HG03196 (cell line): ENCODE results near the gene FCN2.
"Not testable (repeated sequence)": the region's sequence is repeated elsewhere in the genome, so short reads cannot be mapped to it uniquely, and the experiment has no call there.

Experiments
- ATAC-seq: cut with Tn5 transposase; IDR thresholded peaks from one replicate; pipeline ENCODE4 v1.9.1; 2021; ENCODE audit not compliant: unreplicated experiment

The FCN2 gene

DNA sequence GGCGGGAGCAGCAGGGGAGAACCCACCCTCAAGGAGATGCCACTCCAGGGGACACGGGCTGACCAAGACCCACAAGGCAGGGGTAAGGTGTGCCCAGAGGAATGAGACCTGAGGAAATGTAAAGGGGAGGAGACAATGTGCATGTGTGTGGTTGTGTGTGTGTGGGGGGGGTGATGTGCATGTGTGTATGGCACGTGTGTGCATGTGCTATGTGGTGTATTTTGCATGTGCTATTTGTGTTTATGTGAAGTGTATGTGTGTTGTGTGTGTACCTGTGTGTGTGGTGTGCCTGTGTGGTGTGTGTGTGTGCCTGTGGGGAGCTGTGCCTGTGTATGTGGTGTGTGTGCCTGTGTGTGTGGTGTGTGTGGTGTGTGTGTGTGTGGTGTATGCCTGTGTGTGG is 33.5 kb upstream of the FCN2 start:
- ATAC-seq, result no peak

DNA sequence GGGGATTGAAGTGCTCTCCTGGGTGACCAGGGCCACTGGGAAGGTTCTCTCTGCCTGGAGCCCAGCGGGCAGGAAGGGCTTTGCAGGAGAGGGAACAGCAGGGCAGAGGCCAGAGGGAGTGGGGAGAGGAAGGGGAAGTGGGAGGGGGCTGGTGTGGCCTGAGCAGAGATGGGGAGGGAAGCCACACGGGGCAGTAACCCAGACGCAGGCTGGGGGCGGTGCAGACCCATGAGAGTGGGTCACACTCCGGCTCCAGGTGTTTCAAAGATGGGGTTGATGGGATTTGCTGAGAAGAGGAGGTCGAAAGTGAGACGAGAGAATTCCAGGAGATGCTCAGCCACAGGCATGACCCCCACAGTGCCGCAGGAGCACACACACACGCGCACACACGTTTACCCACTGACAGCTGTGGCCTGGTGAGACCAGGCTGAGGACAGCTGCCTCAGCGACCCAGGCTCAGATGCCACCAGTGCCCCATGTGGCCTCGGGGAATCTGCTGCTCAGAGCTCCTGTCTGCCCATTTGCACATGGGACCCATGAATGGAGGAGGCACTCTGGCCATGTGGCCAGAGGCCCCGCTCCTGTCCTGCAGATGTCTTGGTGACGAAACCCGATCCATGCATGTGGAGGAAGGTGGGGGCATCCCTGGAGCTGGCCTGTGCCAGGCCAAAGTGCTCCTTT is 32.7 kb upstream of the FCN2 start:
- ATAC-seq, result no peak

DNA sequence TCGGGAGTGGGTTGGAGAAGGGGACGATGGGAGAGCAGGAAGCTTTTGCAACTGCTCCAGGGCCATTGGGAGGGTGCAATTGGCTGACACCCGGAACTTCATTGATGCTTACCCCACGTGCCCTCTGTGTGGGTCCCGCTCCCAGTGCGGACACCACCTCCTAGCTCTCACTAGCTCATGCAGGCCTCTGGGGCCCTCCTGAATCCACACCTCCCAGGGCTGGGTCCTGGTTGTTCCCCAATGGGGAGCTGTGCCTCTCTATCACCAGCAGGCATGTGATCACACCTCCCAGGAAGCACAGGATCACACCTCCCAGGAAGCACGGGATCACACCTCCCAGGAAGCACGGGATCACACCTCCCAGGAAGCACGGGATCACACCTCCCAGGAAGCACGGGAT is 32.1 kb upstream of the FCN2 start:
- no peak for ATAC-seq

DNA sequence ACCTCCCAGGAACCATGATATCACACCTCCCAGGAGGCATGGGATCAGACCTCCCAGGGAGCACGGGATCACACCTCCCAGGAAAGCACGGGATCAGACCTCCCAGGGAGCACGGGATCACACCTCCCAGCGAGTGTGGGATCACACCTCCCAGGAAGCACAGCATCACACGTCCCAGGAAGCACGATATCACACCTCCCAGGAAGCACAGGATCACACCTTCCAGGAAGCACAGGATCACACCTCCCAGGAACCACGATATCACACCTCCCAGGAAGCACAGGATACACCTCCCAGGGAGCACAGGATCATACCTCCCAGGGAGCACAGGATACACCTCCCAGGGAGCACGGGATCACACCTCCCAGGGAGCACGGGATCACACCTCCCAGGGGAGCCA is 30.0 kb upstream of the FCN2 start:
- ATAC-seq, result no peak

DNA sequence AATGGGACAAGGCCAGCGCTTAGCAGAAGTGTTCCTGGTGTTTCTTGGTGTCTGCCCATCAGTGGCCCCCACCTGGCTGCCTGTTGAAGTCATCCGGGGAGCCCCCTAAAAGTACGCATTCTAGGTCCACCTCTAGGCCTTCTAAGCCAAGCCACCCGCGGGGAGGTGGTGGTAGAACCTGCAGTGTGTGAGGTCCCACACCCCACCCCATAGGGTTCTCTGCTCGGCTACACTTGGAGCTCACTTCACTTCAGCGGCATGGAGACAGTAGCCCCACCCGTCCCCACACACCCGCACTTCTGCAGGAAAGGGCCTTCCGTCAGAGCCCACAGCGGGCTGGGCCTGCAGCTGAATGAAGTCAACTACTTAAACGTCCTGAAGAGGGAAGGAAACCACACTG is 29.6 kb upstream of the FCN2 start:
- ATAC-seq, result no peak

DNA sequence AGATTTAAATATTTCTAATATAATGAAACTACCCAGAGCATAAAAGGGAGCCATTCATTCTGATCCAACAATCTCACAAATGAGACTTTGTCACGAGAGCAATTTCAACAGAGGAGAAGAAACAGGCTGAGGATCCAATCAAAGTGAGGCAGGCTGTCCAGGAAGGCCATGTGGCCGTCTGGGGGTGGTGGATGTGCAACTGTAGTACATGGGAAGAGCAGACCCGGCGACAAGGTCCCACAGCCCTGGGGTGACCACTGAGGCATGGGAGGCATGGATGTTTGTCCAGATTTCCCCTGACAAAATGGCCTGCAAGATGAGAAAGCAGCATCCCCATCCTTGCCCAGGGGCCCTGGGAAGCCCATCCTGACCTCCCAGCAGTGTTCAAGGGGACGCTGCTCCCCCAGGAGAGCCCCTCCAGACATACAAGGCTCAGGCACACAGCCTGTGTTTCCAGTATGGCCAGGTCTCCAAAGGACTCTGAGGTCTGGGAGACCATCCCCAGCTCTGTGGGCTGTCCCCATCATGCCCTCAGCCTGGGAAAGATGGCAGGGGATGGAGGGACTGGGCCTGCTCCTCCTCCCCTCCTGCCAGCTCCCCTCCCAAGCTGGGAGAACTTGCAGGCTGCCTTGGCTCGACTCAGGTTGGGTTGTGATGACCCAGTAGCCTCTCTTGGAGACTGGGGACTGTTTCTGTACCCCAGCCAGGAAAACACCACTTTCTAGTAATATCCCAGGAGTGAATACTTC is 27.5 kb upstream of the FCN2 start:
- no peak for ATAC-seq

DNA sequence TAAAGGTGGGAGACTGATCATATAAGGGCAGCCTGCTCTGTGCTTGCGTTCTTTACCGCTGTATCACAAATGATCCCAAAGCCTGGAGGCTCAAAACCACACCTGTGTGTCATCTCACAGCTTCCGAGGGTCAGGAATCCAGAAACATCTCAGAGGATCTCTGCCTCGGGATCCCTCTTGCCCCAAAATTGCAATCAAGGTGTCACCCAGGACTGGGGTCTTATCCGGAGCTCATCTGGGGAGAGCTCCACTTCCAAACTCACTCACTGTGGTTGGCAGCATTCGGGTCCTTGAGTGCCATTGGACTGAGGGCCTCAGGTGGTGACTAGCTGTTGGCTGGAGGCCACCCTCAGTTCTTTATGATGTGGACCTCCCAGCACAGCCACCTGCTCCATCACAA is 26.7 kb upstream of the FCN2 start:
- no peak for ATAC-seq

DNA sequence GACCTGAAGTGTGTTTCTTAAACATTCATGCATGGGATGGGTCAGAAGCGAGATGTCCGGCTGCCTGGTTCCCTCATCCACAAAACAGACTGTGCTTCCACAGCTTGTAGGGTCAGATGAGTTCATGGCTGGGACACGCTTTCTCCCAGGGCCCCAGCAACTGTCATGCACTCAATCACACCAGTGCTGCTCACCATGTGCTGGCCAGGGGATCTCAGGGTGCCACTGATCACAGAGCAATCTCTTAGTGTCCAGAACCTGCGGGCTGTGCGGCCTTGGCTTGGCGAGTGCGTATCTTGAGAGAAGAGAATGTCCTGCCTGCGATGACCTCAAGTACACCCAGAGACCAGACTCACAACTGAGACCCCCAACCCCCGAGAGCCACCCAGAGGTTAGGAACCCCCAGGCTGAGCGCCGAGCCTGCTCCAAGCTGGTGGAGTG is 26.0 kb upstream of the FCN2 start:
- no peak for ATAC-seq

DNA sequence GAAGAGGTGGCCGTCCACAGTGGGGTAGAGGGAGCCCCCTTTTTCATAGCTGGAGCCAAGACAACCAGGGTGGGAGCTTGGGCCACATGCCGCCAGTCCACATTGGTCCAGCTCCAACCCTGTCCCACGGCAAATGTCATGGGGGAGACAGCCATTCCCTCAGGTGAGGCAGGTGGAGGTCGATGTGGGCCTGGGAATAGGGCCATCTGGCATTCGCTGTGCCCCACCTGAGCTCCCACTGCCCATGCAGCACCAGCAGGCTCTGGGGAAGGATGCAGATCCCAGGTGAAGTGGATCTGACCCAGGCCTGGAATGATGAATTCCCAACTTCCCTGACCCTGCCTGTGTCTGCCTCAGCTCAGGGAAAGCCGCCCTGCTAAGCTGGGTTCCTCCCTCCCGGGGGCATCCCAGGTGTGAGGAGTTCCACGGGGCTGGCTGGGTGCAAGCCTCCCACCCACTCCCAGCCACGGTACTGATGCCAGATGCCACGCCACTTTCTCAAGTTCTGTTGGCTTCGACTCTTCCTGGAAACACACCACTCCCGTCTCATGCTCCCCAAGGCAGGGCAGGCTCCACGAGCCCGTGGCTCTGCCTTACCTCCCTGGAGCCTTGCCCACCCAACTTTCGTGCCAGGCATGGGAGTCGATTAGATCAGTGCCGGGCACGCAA is 25.2 kb upstream of the FCN2 start:
- ATAC-seq, result no peak

DNA sequence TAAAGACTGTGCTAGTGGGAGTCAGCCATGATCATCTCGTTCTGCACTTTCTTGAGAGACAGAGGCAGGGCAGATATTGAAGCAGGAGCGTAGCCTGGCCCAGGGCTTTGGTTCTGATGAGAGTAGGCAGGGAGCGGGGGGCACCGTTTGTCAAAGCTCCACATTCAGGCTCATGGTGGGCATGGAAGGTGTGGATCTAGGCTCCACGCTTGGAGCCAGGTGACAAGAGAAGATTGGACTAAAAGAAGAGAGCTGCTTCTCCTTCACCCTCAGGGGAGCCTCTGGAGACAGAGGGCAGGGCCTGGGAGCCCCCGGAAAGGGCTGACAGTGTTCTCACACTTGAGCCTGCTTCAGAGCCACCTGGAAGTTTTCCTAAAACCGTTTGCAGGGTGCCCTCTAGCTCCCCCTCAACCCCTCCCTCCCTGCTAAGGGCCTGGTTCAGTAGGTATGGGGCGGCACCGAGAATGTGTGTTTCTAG is 24.7 kb upstream of the FCN2 start:
- ATAC-seq, result no peak

DNA sequence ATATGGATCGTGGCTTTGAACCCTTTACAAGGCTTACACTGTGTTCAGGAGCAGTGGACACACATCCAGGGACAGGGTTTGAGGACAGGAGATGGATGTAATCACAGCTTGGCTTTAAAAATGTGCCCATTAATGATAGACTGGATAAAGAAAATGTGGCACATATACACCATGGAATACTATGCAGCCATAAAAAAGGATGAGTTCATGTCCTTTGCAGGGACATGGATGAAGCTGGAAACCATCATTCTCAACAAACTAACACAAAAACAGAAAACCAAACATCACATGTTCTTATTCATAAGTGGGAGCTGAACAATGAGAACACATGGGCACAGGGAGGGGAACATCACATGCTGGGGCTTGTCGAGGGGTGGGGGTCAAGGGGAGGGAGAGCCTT is 23.2 kb upstream of the FCN2 start:
- not testable (repeated sequence) for ATAC-seq

DNA sequence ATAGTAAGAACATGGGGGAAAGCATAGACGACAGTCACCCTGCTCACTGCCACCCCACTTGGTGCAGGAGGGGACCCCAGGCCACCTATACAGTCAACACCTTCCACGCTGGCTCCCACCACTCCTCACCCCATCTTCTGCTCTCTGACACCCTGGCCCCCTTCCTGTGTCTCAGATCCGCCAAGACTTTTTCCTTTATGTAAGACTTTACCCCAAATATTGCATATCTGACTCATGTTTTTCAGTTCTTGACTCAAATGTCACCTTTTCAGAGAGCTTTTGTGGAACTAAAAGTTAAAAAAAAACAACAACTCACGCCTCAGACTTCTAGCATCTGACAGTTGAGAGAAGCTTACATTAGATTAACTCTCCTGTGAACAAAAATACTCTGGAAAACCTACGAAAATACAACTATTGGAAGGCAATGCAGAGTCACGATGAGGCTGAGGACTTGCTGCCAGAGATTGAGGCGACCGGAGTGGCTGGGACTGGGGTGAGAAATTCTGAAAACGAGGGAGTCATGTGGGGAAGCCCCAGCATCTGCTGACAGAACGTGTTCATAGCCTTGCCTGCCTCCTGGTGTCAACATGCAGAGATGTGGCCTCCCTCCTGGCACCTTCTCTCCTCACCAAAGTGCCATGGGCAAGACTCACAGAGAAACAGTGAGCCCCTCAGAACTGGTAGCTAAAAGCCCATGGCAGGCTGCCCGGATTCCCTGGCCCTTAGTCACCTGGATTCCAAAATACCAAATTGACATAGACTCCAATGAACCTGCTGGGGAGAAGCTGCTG is 22.4 kb upstream of the FCN2 start:
- peak; percentile 85 for ATAC-seq

DNA sequence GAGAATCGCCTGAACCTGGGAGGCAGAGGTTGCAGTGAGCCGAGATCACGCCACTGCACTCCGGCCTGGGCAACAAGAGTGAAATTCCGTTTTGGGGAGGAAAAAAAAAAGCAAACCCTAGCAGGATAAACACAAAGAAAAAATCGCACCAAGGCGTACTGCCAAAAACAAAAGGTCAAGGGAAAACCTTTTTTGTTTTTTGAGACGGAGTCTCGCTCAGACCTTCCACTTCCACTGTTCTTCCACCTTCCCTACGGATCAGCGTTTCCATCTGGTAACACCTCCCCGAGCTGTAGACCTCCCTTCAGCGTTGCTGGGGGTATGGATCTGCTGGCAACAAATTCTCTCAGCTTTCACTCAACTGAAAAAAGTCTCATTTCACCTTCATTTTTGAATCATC is 20.1 kb upstream of the FCN2 start:
- ATAC-seq, result no peak

DNA sequence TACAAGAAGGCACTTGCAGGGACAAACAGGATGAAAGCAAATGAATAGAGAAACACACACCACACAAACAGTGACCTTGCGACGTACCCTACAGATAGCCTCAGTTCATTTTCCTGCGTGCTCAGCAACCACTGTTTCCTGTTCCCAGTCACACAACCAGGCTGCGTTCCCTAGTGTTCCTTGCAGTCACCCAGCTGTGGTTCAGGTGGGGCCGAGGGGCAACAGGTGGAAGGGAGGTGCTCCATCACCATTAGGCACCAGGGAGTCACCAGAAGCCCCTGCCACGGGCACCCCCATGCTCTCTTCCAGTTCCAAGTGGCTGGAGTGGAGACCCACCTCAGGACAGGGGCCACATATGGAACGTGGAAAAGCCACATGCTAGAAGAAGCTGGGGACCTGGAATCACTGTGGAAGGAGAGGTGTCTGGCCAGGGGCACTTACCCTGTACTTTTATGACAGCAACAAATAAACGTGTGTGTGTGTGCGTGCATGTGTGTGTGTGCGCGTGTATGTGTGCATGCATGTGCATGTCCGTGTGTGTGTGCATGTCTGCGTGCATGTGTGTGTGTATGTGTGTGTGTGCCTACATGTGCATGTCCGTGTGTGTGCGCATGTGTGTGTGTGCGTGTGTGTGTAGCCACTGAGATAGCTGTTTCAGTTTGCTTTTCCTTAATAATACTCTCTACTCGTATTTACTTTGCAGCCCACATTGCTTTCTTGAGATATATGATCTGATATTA is 18.8 kb upstream of the FCN2 start:
- ATAC-seq, result no peak

DNA sequence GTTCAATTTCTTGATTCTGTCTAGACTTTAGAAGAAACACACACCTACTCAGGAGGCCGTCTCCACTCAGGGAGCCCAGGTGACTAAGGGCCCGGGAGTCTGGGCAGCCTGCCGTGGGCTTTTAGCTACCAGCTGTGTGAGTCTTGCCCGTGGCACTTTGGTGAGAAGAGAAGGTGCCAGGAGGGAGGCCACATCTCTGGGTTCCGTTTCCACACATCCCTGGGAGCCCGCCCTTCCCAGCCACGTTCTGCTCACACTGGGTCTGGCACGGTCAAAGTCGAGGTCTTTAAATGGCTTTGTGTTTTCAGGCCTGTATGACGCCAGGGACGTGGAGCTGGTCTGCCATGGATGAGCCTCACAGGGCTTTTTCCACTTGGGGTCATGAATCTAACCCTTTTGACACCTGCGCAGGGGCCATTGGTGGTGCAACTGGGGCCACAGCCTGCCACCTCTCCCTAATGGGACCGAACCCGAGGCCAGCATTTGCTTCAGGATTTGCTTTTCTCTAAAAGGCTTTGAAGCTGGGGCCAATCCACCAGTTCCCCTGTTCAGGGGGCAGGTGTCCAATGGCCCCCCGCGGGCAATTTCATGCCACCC is 17.2 kb upstream of the FCN2 start:
- no peak for ATAC-seq

DNA sequence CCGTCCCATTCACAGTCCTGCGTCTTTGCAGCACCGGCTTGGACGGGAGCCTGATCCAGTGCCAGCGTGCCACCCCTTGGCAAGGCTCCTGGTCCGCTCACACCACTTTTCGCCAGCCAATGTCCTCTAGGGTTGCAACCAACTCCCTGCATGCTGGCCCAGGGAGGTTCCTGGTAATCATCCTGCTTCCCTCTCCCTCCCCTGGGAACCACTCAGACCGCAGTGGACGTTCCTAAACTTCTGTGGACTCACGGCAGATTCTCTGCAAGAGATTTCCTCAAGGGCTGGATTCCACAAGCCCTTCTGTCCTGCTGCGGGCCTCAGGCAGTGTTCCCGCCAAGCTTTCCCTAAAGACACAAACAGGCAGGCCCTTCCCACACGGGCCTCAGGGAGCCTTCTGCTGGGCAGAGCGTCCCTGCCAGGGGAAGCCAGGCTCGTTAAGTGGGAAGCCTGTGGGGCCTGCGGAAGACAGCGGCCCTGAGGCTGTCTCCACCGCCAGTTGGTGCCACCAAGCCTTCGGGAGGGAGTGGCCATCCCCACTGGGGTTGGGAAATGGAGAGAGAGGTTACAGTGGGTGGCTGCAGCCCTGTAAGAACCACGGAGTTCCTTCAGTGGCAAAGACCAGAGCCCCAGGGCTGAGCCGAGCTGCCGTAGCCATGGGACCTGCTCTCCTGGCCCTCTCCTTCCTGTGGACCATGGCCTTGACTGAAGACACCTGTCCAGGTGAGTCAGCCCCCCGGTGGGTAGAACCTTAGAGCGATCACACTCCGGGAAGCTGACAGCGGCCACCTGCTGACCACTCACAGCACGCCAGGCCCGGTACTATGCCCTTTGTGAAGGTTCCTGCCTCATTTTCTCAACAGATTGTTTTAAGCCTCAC is 16.4 kb upstream of the FCN2 start:
- ATAC-seq, result no peak

DNA sequence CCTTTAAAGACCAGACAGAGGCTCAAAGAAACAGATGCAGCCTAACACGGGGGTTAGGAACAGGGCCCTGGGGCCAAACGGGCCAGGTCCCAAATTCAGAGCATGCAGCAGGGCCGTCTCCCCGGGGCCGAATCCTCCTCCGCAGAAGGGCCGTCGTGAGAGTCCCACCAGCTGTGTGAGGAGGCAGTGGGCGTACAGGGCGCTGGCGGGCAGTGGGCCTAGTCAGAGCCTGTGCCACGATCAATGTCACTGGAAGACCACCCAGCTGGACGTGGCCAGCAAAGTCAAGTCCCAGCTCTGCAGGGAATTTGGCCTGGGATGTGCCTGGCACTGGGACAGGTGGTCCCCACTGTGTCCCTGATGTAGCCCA is 15.8 kb upstream of the FCN2 start:
- ATAC-seq, result no peak

DNA sequence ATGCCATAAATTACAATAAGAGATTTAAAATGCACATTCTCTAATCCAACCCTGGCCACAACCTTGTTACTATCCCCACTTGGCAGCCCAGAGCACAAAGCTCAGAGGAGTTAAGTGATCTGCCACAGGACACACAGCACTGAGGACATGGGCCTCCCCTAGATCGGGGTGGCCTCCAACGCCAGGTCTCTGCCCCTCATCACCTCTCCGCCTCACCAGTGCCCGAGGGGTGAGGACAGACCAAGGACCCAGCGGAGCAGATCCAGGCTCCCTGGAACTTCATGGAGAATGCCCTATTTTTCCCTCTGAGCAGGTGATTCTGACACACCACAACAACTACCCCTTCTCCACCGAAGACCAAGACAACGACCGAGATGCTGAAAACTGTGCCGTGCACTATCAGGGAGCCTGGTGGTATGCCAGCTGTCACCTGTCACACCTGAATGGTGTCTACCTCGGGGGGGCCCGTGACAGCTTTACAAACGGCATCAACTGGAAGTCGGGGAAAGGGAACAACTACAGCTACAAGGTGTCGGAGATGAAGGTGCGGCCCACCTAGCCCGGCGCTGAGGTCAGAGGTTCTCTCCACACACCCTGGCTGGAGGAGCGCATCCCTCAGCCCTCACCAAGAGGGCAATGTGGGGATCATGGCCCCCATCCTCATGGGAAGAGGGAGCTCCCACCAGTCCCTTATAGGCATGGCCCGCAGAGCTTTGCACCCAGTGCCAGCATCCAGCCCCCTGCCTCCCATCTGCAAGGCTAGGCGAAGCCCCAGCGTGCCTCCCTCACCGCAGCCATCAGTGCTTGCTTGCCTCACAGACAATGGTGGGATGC is 12.5 kb upstream of the FCN2 start:
- no peak for ATAC-seq
